NCI-H1092 (cell line): ENCODE measurements around the gene CMTM8.

Experiments
- DNase-seq: peaks from one replicate; lab custom pipeline; 2025; lab: John Stamatoyannopoulos, UW

Gene CMTM8

DNA sequence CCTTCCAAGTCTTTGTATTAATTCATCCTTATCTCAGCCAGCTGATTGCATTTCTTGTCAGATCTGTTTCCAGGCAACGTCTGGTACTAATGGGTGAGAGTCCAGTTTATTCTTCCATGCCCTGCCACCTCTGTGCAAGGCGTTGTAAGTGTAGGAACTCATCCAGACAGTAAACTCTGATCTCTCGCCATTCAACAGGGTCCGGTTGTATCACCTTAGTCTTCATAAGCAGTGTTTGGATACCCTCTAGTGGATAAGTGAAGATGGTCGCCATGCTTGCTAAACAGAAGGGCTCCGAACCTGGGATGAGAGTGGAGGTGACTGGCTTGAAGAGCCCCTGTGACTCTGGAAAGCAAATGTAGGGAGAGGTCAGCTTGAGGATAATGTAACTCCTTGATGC, 101.6 kb downstream of the CMTM8 start:
- DNase-seq = no peak

DNA sequence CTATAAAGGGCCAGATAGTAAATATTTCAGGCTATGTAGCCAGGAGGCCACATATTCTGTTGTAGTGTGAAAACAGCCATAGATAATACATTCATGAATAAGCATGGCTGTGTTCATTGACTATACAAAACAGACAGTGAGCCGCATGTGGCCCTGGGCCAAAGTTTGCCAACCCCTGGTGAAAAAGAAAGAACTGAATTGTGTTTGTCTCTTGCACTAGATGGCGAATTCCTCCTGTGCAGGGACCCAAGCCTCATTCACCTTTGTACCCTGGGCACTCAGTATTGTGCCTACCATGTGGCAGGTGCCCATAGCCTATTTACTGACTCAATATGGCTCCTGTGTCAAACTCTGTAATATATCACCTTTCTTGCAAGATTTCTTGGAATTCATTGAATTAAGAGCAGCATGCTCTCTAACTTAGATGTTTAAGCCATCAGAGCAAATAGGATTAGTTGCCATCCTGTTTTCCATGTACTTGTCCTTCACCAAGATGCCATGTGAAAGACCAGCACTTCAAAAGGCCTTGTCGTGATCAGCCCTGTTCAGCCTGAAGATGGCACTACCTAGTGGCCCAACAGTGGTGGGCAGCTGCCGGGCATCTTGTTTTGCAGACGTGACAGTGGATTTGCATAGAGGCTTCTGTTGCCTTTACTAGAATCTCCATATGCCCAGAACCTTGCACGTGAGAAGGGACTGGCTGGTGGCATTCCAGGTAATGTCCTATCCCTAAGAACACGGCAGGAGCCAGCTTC, 102.3 kb downstream of the CMTM8 start:
- no peak for DNase-seq

DNA sequence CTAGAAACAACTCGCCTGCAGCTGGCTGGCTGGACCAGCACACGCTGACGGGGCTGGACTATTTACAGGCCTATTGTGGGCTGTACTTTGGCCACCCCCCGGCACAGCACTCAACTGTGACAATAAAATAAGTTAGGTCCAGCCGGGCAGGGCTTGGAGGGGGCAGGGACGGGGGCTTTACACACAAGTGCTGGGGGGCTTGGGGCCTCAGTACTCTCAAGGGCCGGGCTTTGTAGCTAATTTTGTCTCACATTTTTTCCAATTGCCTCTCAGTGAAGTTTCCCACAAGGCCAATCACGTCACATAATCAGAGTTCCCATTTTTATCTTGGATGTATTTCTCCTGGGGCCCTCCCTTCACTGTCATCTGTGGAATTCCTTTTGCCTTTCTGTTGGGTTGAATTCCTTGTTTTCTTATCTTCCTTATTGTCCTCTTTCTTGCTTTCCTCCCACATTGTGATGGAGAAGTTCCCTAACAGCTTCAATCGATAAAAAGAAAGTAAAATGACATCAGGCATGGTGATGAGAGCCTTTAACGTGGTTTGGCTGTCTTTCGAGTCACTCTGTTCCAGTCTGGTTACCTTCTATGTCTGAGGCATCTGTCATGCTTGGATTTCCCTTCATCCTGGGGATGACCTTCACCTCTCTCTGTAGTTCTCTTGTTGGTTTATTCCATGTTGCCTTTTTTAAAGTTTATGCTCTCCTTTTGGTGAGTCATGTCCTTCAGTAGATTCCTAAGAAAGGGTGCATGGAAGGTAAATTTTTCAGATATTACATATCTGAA, 109.1 kb downstream of the CMTM8 start:
- DNase-seq = no peak

GRCh38 chr3:32349184-32349583, 110.7 kb downstream of the CMTM8 start:
- no peak for DNase-seq

DNA sequence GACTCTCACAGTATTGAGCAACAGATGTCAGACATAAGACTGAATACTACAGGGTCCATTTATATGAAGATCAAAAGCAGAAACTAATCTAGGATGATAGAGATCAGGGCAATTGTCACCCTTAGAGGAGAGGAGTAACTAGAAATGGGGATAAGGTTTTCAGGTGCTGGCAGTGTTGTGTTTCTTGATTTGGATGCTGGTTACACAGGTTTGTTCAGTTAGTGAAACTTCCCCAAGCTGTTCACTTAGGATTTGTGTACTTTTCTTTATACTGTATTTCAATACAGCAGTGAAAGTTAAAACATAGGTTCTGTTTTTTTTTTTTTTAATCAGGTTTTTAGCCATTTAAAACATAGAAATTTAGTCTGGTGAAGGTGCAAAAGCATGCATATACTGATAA, 114.1 kb downstream of the CMTM8 start:
- DNase-seq = no peak

DNA sequence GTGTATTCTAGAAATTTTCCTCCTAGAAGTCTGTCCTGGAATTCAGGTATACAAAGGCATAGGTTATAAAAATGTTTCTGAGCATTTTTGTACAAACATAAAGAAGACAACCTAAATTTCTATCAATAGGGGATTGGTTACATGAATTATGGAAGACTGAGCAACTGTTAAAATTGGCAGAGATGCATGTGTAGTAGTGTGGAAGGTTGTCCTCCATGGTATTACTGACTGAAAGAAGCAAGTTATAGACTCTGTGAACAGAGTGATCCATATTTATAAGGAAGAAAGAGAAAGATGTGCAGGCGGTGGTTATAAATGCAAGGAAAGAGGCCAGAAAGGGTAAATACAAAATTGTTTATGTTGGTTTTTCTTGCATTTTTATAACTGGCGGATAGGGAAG, 114.9 kb downstream of the CMTM8 start:
- DNase-seq = no peak

DNA sequence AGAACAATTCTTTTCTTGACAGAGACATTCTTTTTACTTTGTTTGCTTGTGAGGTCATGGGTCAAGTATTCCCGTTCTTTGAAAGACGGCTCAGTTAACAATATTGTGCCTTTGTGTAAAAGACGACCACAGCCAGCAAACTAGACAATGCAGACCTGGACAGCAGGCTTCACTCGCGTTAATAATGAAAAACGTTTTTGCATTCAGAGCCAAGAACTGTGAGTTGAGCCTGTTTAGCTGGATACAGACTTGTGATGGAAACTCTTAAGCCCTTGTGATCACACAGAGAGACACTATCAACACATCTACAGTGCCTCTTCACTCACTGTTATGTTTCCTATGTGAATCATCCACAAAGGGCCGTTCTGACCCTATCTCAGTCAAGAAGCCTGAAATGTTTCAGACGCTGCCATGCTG, 115.9 kb downstream of the CMTM8 start:
- DNase-seq = no peak

DNA sequence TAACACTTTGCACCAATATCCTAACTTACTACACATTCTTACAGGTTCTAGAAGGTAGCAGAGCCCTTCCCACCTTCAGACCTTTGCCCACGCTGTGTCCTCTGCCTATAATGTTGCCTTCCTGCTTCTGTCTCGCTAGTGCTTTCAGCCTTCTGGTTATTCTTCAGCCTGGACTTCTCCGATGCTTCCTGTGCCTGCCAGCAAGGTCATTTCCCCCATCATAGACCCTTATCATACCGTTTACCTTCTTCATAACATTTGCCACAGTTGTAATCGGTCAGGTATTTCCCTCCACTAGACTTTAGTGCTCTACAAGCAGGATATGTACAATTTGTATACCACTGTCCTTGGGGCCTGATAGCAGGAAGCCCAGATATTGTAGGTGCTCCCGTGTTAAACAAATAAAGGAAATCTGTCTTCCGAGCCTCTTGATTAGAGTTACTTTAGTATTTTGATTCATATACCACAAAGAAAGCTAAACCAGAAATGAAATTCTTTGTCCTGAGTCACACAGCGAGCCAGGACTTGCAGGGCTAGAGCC, 117.3 kb downstream of the CMTM8 start:
- DNase-seq = no peak

- DNase-seq = no peak
These were observed 121.4 kb downstream of the CMTM8 start for GRCh38 chr3:32359766-32360492.

GRCh38 chr3:32360493-32360827, 122.0 kb downstream of the CMTM8 start:
- DNase-seq = no peak

GRCh38 chr3:32366638-32367397, 128.3 kb downstream of the CMTM8 start:
- no peak for DNase-seq

- DNase-seq = no peak
These were observed 129.0 kb downstream of the CMTM8 start for GRCh38 chr3:32367442-32367841.

DNA sequence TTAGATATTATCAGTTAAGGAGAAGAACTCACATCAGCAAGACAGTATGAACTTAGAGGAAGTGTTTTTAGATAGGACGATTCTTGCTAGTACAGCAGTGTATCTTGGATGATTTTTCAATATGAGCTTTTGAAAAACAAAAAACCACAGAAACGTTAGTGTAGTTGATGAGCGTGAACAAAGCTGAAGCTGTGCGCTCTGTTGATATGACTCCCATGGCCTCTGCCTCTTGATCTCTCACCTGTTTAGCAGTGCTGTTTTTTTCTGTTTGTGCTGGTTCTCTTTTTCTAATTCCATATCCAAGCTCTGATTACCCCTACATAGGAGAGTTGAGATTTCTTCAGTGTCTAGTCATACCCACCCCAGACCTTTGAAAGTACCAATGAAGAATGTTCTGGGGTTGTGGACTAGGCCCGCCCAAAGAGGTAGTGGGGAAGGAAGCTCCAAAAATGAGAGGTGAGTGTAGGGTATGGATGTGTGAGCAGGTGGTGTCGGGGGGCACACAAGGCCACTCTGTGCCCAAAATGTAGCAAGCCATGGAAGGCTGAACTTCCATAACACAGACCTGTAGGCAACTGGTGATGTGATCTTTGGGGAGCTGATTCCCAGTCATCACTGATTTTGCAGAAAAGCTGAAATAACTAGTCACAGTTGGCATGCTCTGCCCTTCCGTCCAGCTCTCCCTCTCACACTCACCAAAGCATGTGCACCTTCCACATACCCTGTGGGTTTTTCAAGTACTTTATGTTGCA, 133.2 kb downstream of the CMTM8 start:
- DNase-seq = no peak

GRCh38 chr3:32372213-32372490, 133.7 kb downstream of the CMTM8 start:
- no peak for DNase-seq

DNA sequence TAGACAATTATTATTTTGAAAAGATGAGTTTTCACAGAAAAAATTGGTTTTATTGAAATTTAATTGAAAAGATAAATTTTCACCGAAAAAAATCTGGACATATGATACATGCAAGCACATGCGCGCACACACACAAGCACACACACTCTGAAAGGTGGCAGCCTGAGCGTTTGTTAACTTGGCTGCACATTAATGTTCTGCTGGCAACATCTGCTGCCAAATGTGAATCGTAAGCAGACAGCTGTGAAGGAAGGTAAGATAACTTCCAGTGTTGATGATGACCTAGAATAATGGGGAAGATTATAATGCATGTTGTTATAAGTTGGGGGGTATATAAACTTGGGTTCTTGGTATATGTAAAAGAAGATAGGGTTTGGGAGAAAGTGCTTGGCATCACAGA, 134.8 kb downstream of the CMTM8 start:
- DNase-seq = peak; percentile 53

DNA sequence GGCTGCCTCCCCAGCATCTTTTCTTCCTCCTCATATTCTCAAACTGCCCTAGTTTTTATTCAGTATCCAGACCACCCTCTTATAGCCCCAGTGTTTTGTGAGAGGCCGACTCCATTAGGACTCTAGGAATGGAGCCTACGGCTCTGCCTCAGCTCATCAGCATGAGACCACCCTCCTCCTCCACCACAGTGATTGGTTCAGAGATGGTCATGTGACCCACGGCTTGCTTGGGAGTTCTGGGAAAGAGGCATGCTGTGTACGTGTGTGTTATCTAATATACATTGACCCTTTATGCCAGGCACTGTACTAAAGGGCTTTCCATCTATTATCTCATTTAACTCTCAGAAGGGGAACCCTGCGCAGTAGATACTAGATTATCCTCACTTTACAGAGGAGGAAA, 135.4 kb downstream of the CMTM8 start:
- DNase-seq = no peak

DNA sequence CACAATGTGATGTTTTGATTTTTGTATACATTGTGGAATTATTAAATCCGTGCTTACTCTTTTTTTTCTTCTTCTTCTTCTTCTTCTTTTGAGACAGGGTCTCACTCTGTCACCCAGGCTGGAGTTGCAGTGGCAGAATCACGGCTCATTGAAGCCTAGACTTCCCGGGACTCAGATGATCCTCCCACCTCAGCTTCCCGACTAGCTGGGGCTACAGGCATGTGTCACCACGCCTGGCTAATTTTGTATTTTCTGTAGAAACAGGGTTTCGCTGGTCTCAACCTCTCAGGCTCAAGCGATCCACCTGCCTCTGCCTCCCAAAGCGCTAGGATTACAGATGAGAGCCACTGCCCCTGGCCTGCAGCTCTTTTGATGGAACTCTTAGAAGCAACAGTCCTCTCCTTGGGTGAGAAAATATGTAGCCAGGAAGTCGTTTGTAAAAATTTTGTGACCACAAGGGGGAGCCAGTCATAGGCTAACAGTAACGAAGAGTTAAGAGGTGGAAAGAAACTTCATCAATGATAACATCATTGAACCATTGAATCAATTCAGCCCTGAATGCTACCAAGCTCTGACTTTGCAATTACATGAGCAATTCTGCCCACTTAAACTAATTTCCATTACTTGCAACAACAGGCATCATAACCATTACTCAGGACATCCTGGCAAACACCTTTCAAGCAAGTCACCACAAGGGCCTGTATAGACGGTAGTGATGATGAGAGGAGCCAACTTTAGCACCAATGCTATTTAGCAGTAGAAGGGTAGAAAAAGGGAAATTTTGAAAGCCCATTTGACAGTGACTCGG, 136.5 kb downstream of the CMTM8 start:
- peak; percentile 30 for DNase-seq

- DNase-seq = no peak
These were observed 137.1 kb downstream of the CMTM8 start for GRCh38 chr3:32375596-32375930.

GRCh38 chr3:32376115-32376514, 137.6 kb downstream of the CMTM8 start:
- DNase-seq = no peak

DNA sequence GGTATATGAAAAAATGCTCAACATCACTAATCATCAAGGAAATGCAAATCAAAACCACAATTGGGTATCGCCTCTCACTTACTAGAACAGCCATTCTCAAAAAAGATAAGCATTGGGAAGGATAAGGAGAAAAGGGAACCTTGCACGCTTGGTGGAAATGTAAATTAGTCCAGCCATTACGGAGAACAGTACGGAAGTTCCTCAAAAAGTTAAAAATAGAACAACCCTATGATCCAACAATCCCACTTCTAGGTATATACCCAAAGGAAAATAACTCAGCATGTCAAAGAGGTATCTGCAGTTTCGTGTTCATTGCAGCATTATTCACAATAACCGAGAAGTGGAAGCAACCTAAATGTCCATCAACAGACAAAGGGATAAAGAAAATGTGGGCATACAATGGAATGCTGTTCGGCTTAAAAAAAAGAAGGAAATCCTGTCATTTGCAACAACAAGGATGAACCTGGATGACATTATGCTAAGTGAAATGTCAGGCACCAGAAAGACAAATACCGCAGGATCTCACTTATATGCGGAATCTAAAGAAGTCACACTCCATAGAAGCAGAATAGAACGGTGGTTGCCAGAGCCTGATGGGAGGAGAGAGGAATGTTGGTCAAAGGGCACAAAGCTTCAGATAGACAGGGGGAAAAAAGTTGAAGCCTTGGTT, 141.5 kb downstream of the CMTM8 start:
- no peak for DNase-seq
